GM12878 (cell line): ENCODE data around the gene CCDC107. TPM values are rescaled to one million over a fixed set of nuclear protein-coding genes. Genes with fewer than 3 reads are reported as not detected.

Experiments
- ATAC-seq: fragments of 200-7000 bp; cut with Tn5 transposase; 3 replicates; pipeline ENCODE4 v1.9.1; 2020; ENCODE audit warnings: mild to moderate bottlenecking, moderate library complexity
- BruUV-seq: library from RNA; stranded (reverse); fragments of 400-500 nt; replicated peaks from 2 replicates; lab custom pipeline; 2021; lab: Mats Ljungman, UMichigan
- CTCF ChIA-PET: fragments of 300-600 bp; sonication (Branson Sonifier 250); formaldehyde crosslinking; extraction: SDS; loops from one replicate; lab custom pipeline; 2021; ENCODE audit warnings: inconsistent platforms; lab: Yijun Ruan, JAX
- POLR2A ChIA-PET: fragments of 350-600 bp; formaldehyde crosslinking; extraction: SDS; loops from one replicate; lab custom pipeline; 2021; ENCODE audit warnings: inconsistent platforms; lab: Charles Lee
- RAD21 ChIA-PET: fragments of 300-600 bp; sonication (Branson Sonifier 250); formaldehyde crosslinking; loops from one replicate; lab custom pipeline; 2023; ENCODE audit warnings: antibody characterized with exemption; ENCODE audit not compliant: unreplicated experiment; lab: Charles Lee
- SMC1A ChIA-PET: fragments of 300-600 bp; sonication (Branson Sonifier 250); formaldehyde crosslinking; loops from one replicate; lab custom pipeline; 2023; ENCODE audit not compliant: unreplicated experiment, uncharacterized antibody; lab: Charles Lee
- DNase-seq: peaks from one replicate; pipeline ENCODE4 v3.0.0-alpha.2; 2011; ENCODE audit warnings: low read depth, low spot score
- FAIRE-seq: peaks from 3 replicates; lab custom pipeline; 2011; peaks lifted over from hg19 to GRCh38; lab: Jason Lieb, UNC
- H2AFZ ChIP-seq: 2 replicates; pipeline ENCODE4 v1.6.0; 2011; ENCODE audit warnings: low read depth, low read length, control low read depth; ENCODE audit not compliant: control insufficient read depth
- H3K27ac ChIP-seq: 2 replicates; pipeline ENCODE4 v1.5.1; 2011; ENCODE audit warnings: control low read depth; ENCODE audit not compliant: control insufficient read depth, insufficient read depth
- H3K27me3 ChIP-seq, 2 experiments: replicated peaks in 1 of 2; 2 replicates each; pipeline versions ENCODE4 v1.6.0 to v1.6.1; 2011; ENCODE audit warnings: low read length in 1 of 2; ENCODE audit not compliant: control insufficient read depth in 2 of 2, insufficient read depth in 2 of 2
- H3K36me3 ChIP-seq, 2 experiments: 2 replicates each; pipeline ENCODE4 v1.5.1; 2011; ENCODE audit warnings: low read length in 1 of 2; ENCODE audit not compliant: control insufficient read depth in 2 of 2, insufficient read depth in 2 of 2
- H3K4me1 ChIP-seq: 2 replicates; pipeline ENCODE4 v1.6.1; 2011; ENCODE audit warnings: mild to moderate bottlenecking, low read length, moderate library complexity, mixed read lengths; ENCODE audit not compliant: control insufficient read depth, insufficient read depth
- H3K4me2 ChIP-seq: 2 replicates; pipeline ENCODE4 v1.6.0; 2011; ENCODE audit warnings: control low read depth; ENCODE audit not compliant: control insufficient read depth, insufficient read depth
- H3K4me3 ChIP-seq: fragments of 200-600 bp; sonication (generic); 2 replicates; pipeline ENCODE4 v1.5.1; 2016
- H3K79me2 ChIP-seq: 2 replicates; pipeline ENCODE4 v1.6.0; 2011; ENCODE audit warnings: low read length; ENCODE audit not compliant: control insufficient read depth, insufficient read depth
- H3K9ac ChIP-seq: 2 replicates; pipeline ENCODE4 v1.8.0; 2011; ENCODE audit warnings: low read length, control low read depth, mixed read lengths; ENCODE audit not compliant: control insufficient read depth, insufficient read depth
- H3K9me3 ChIP-seq: replicated peaks from 3 replicates; pipeline ENCODE4 v1.5.1; 2011; ENCODE audit warnings: mild to moderate bottlenecking, low read length; ENCODE audit not compliant: control insufficient read depth, insufficient read depth
- H4K20me1 ChIP-seq: 2 replicates; pipeline ENCODE4 v1.6.0; 2011; ENCODE audit not compliant: control insufficient read depth, insufficient read depth
- KAT2A ChIP-seq: conservative IDR thresholded peaks from 2 replicates; pipeline ENCODE4 v1.6.1; 2011; ENCODE audit warnings: low read depth, low read length; ENCODE audit not compliant: control insufficient read depth
- PAX8 ChIP-seq: fragments of 450-650 bp; IDR thresholded peaks from 2 replicates; pipeline ENCODE4 v1.6.1; 2017; ENCODE audit warnings: mild to moderate bottlenecking, moderate library complexity
- POU2F2 ChIP-seq: IDR thresholded peaks from 3 replicates; pipeline ENCODE4 v1.6.1; 2011; ENCODE audit warnings: low read depth, mild to moderate bottlenecking, low read length, borderline replicate concordance
- WGBS: methylation state at CpG from one replicate; pipeline ENCODE4 v1.1.6; 2016; ENCODE audit warnings: low lambda C conversion rate; ENCODE audit not compliant: insufficient replicate concordance, insufficient coverage; ENCODE audit errors: missing lambda C conversion rate; 5-methylcytosine and 5-hydroxymethylcytosine counted together
- in situ Hi-C: fragments of 300-500 bp; cut with MboI; formaldehyde crosslinking; loops from 9 replicates; pipeline ENCODE4 v1.14.3; 2018; ENCODE audit warnings: mixed read lengths
- intact Hi-C: fragments of 100-400 bp; cut with micrococcal nuclease; formaldehyde crosslinking; loops from one replicate; pipeline ENCODE4 v1.14.2; 2022; ENCODE audit not compliant: unreplicated experiment
- polyA plus RNA-seq, 11 experiments: library from polyadenylated mRNA; depleted of rRNA in 4 of 11; unstranded in 6 of 11; stranded (reverse) in 5 of 11; fragments of >200 nt; fragmentation: Nextera tagmentation in 4 of 11; fragmentation: Illumina TruSeq in 1 of 11; extraction: Ambion mirVana in 4 of 11; extraction: Trizol in 1 of 11; gene quantifications; 1 replicate in 1 of 11; 2 replicates in 10 of 11; pipeline versions ENCODE4 v1.2.1 to v1.2.3, GENCODE V29; 2011 to 2016; ENCODE audit warnings: inconsistent platforms in 2 of 11, missing spikeins in 2 of 11, low read depth in 1 of 11
- total RNA-seq, 4 experiments: library from RNA; depleted of rRNA in 3 of 4; stranded (reverse); fragments of >200 nt in 3 of 4; fragmentation: Illumina TruSeq in 1 of 4; extraction: Trizol in 1 of 4; gene quantifications; 2 replicates each; pipeline versions ENCODE4 v1.2.1 to v1.2.3, GENCODE V29; 2013 to 2021
- TF ChIP-seq, protein P1 (sequence below), 3 experiments: IDR thresholded peaks in 2 of 3; conservative IDR thresholded peaks in 1 of 3; 2 replicates each; pipeline ENCODE4 v1.5.1; 2011; ENCODE audit warnings: low read depth in 3 of 3, low read length in 3 of 3, mild to moderate bottlenecking in 3 of 3, control low read depth in 2 of 3, moderate library complexity in 2 of 3, inconsistent platforms in 1 of 3, mixed read lengths in 1 of 3; ENCODE audit not compliant: control insufficient read depth in 2 of 3, insufficient read depth in 1 of 3; ENCODE audit errors: extremely low read depth in 1 of 3

CCDC107 gene
- total and polyA plus RNA-seq, 10 of the 15 experiments (the other 5 are each of a cell fraction or from before 2014, with no cell fraction given) = 0.19 to 18.3 (median 10.6) TPM

DNA sequence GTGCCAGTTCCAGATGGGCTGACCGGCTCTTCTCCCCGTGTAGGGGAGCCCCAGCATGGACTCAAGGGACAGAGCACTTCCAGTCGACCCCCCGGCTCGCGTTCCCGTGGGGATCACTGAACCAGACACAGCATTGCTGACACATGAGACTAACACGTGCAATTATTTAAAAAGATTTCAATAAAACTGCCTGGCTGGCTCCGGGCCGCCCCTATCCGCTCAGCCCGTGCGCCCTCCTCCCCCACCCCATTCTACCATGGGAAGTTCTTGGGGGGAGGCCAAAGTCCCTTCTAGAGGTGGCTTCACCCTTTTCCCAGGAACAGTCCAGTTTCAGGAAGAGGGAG, 48.3 kb upstream of the CCDC107 start:
- 92% methylated on average over 13 of the region's 13 CpGs for WGBS
- SMC1A ChIA-PET = interaction anchor here (3.3 kb wide), 1 partner anchor 48 kb away, joined by 16 read pairs; the partner anchor contains the start of genes CCDC107 and RMRP
- Histone ChIP-seq H3K9me3 (no peaks in the 10 kb centered on the region), H3K4me3 (no peak overlapping the region), H3K27me3 (no peaks in the 10 kb centered on the region)
- RAD21 ChIA-PET = no interaction called here
- POLR2A ChIA-PET = no interaction called here
- TF ChIP-seq PAX8 = no peak
- no peak for TF ChIP-seq POU2F2
- TF ChIP-seq, protein P1, sequence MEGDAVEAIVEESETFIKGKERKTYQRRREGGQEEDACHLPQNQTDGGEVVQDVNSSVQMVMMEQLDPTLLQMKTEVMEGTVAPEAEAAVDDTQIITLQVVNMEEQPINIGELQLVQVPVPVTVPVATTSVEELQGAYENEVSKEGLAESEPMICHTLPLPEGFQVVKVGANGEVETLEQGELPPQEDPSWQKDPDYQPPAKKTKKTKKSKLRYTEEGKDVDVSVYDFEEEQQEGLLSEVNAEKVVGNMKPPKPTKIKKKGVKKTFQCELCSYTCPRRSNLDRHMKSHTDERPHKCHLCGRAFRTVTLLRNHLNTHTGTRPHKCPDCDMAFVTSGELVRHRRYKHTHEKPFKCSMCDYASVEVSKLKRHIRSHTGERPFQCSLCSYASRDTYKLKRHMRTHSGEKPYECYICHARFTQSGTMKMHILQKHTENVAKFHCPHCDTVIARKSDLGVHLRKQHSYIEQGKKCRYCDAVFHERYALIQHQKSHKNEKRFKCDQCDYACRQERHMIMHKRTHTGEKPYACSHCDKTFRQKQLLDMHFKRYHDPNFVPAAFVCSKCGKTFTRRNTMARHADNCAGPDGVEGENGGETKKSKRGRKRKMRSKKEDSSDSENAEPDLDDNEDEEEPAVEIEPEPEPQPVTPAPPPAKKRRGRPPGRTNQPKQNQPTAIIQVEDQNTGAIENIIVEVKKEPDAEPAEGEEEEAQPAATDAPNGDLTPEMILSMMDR (IDR thresholded peaks at IDR 0.05 in 2 of 3, conservative IDR thresholded peaks at IDR 0.05 in 1 of 3; ENCODE audit: control insufficient read depth in 2 of 3, extremely low read depth in 1 of 3, insufficient read depth in 1 of 3, low read depth in 3 of 3, low read length in 3 of 3) = no peak
- TF ChIP-seq KAT2A = no peak
- TF ChIP-seq, all 136 proteins: peak for 0
- Histone ChIP-seq H4K20me1 (no peaks in the 10 kb centered on the region), H3K4me2 (no peak overlapping the region), H3K36me3 (no peaks in the 10 kb centered on the region; a peak in 1 of 4 replicates), H3K4me1 (no peaks in the 10 kb centered on the region), H2AFZ (no peak overlapping the region), H3K9ac (no peak overlapping the region), H3K27ac (no peak overlapping the region), H3K79me2 (no peaks in the 10 kb centered on the region; the same call in 1 of the 2 replicates)
- intact Hi-C loops = loop anchor here (10.0 kb wide), 2 partner anchors 205 to 495 kb away; partner anchors contain the start of genes ATOSB, HINT2 and SPAG8
- FAIRE-seq = no peak
- no TSS peak for BruUV-seq
- CTCF ChIA-PET = interaction anchor here (2.5 to 3.8 kb wide), 2 partner anchors 10 to 38 kb away, joined by 22 to 55 read pairs; partner anchors contain the start of gene SIT1
- ATAC-seq = no peak
- in situ Hi-C loops = loop anchor here (5.0 kb wide), 1 partner anchor 118 kb away; no protein-coding TSS in a partner anchor
- no peak for DNase-seq
